ENCODE results near the gene EN1.

Gene EN1

DNA sequence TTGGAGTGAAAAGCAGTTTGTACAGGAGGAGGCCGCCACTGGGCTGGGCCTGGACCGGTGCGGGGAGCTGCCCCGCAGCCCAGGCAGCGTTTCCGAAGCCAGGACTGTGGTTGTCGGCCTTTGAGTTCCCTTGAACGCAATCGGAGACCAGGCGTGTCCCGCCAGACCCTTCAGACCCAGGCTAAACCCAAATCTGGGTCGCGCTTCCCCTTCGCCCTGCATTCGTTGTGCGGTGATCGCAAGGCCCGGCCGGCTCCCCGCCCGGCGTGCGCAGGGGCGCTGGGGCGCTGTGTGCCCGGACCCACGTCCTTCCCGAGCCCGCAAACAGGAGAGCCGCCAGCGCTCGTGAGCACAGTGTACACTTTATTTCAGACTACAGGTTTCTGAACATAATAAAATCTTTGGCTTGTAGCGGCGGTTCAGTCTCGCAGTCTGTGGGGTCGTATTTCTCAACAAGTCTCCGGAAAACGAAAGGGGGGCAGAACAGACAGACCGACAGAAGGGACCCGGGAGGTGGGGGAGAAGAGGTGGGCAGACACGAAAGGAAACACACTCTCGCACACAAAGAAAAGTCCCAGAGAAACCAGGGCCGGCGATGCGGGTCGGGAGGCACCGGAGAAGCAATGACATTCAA, 5.5 kb downstream of the EN1 start:
- Histone ChIP-seq H3K4me1 (no peaks in the 10 kb centered on the region), H3K4me3 (ENCODE audit: low read depth, low read length) (no peak overlapping the region), H3K27me3 (peaks cover 50% of the 10 kb centered on the region), H3K9me3 (no peaks in the 10 kb centered on the region), H3K36me3 (no peaks in the 10 kb centered on the region)
- DNase-seq, result no peak
- TF ChIP-seq, protein P1, sequence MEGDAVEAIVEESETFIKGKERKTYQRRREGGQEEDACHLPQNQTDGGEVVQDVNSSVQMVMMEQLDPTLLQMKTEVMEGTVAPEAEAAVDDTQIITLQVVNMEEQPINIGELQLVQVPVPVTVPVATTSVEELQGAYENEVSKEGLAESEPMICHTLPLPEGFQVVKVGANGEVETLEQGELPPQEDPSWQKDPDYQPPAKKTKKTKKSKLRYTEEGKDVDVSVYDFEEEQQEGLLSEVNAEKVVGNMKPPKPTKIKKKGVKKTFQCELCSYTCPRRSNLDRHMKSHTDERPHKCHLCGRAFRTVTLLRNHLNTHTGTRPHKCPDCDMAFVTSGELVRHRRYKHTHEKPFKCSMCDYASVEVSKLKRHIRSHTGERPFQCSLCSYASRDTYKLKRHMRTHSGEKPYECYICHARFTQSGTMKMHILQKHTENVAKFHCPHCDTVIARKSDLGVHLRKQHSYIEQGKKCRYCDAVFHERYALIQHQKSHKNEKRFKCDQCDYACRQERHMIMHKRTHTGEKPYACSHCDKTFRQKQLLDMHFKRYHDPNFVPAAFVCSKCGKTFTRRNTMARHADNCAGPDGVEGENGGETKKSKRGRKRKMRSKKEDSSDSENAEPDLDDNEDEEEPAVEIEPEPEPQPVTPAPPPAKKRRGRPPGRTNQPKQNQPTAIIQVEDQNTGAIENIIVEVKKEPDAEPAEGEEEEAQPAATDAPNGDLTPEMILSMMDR (IDR thresholded peaks at IDR 0.05; ENCODE audit: low read depth, low read length), result no peak

DNA sequence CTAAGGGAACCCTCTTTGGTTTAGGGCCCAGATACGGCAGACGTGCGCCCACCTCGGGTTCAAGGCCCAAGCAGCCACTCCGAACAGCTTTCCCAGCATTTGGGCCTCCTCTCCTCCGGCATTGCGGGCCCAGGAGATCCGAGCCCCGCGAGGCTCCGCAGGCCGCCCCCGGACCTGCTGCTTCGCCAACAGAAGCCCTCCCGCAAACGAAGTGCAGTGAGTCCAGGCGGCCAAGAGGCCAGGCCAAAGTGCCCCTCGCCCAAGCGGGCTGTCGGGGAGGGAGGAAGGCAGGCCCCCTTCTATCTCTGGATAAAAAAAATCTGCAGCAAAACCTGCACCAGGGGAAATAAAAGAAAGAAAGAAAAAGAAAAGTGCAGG, 6.0 kb downstream of the EN1 start:
- TF ChIP-seq, protein P1 (IDR thresholded peaks at IDR 0.05; ENCODE audit: low read depth, low read length), result no peak
- Histone ChIP-seq H3K36me3 (no peaks in the 10 kb centered on the region), H3K4me3 (ENCODE audit: low read depth, low read length) (no peak overlapping the region), H3K9me3 (no peaks in the 10 kb centered on the region), H3K27me3 (peaks cover 48% of the 10 kb centered on the region), H3K4me1 (no peaks in the 10 kb centered on the region)
- no peak for DNase-seq

GRCh38 chr2:118838741-118839455, 8.6 kb downstream of the EN1 start:
- Histone ChIP-seq H3K4me1 (no peaks in the 10 kb centered on the region), H3K36me3 (no peaks in the 10 kb centered on the region), H3K9me3 (no peaks in the 10 kb centered on the region), H3K27me3 (peaks cover 45% of the 10 kb centered on the region), H3K4me3 (ENCODE audit: low read depth, low read length) (no peak overlapping the region)
- DNase-seq, result no peak
- TF ChIP-seq, protein P1 (IDR thresholded peaks at IDR 0.05; ENCODE audit: low read depth, low read length), result no peak

- Histone ChIP-seq H3K36me3 (no peaks in the 10 kb centered on the region), H3K9me3 (no peaks in the 10 kb centered on the region), H3K27me3 (peaks cover 49% of the 10 kb centered on the region), H3K4me1 (no peaks in the 10 kb centered on the region), H3K4me3 (ENCODE audit: low read depth, low read length) (no peak overlapping the region)
- DNase-seq, result no peak
- TF ChIP-seq, protein P1 (IDR thresholded peaks at IDR 0.05; ENCODE audit: low read depth, low read length), result no peak
Measured at GRCh38 chr2:118837621-118838020, 9.8 kb downstream of the EN1 start.

DNA sequence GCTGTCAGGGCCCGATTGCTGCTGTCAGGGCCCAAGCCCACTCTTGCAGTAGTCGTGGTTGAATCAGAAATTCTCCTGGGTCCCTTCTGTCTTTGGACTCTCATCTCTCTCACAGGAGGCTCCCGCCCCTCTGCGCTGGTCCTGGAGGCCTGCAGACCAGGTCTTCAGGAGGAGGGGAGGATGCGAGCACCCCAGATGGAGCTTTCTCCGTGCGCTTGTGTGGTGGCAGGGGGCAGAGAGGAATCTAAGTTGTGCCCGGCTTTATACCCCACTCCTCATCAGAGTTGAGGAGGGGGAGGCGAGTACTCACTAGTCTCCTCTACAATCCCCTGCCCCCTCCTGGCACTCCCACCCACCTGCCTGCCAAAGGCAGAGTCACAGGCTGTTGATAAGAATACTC, 10.4 kb downstream of the EN1 start:
- Histone ChIP-seq H3K9me3 (no peaks in the 10 kb centered on the region), H3K4me3 (ENCODE audit: low read depth, low read length) (no peak overlapping the region), H3K36me3 (no peaks in the 10 kb centered on the region), H3K27me3 (peaks cover 49% of the 10 kb centered on the region), H3K4me1 (no peaks in the 10 kb centered on the region)
- no peak for DNase-seq
- TF ChIP-seq, protein P1 (IDR thresholded peaks at IDR 0.05; ENCODE audit: low read depth, low read length), result no peak

DNA sequence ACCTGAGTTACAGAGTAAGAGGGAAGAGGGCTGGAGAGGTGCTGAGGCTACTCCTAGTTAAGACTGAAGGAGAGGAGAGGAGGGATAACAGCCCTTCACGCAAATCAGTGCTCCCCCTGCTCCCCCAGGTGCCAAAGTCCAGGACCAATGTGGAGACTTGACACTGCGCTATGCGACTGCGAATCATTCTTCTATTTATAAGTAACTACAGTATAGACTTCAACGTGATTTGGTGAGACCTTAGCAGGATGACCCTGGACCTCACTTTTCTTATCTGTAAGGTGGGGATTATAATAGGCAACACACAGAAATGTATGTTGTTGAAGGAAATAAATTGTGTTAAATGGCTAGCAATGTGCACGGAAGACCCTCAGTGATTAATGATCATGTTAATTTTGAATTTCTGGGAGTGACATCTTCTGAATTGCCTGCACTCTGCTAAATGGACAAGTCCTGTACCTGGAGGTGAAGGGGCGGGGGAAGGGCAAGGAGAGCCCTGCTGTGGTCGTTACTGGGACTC, 11.0 kb downstream of the EN1 start:
- DNase-seq, result no peak
- Histone ChIP-seq H3K4me1 (no peaks in the 10 kb centered on the region), H3K4me3 (ENCODE audit: low read depth, low read length) (no peak overlapping the region), H3K27me3 (peaks cover 43% of the 10 kb centered on the region), H3K9me3 (no peaks in the 10 kb centered on the region), H3K36me3 (no peaks in the 10 kb centered on the region)
- TF ChIP-seq, protein P1 (IDR thresholded peaks at IDR 0.05; ENCODE audit: low read depth, low read length), result no peak
